GM23338 (cell line): ENCODE results near the gene SPIN2B. TPM values are rescaled to one million over a fixed set of nuclear protein-coding genes. Genes with fewer than 3 reads are reported as not detected.

Experiments used
- polyA plus RNA-seq: library from polyadenylated mRNA; unstranded; fragments of >200 nt; fragmentation: Nextera tagmentation; extraction: Ambion mirVana; gene quantifications from 2 replicates; pipeline ENCODE4 v1.2.1, GENCODE V29; 2016
- total RNA-seq: library from RNA; depleted of rRNA; stranded (reverse); fragments of >200 nt; shearing (Covaris generic); gene quantifications from 2 replicates; pipeline ENCODE4 v1.2.3, GENCODE V29; 2014; rRNA removed

SPIN2B gene
- total and polyA plus RNA-seq, 2 experiments from 2014 or later = 7.9 to 12.6 TPM

Other genes starting within 250 kb of the SPIN2B start
- 13.0 and 18.2 TPM in 2 replicates for gene SPIN3, start 126.0 kb downstream of the SPIN2B start, total RNA-seq
- gene SPIN3, start 126.0 kb downstream of the SPIN2B start, polyA plus RNA-seq = 14.8 and 14.9 TPM in 2 replicates
- gene SPIN2A, start 15.8 kb upstream of the SPIN2B start, total RNA-seq = 1.4 and 2.6 TPM in 2 replicates
- 3.5 and 5.2 TPM in 2 replicates for gene SPIN2A, start 15.8 kb upstream of the SPIN2B start, polyA plus RNA-seq
- 6.0 and 11.4 TPM in 2 replicates for gene FAAH2, start 165.2 kb upstream of the SPIN2B start, total RNA-seq
- gene FAAH2, start 165.2 kb upstream of the SPIN2B start, polyA plus RNA-seq = 5.3 and 10.5 TPM in 2 replicates